ENCODE results near the gene NUCB1. TPM values are rescaled to one million over a fixed set of nuclear protein-coding genes. Genes with fewer than 3 reads are reported as not detected.

NUCB1 gene
- total and polyA plus RNA-seq, 9 of the 15 experiments (the other 6 are each of a cell fraction or from before 2014, with no cell fraction given): 3.1 to 153 (median 71.7) TPM

- TF ChIP-seq ZBTB40 (IDR thresholded peaks at IDR 0.05): 0 out of 2 replicates have a peak, but pooled peaks have one; percentile 37
- TF ChIP-seq ZBTB40 (CRISPR knock-in tag; IDR thresholded peaks at IDR 0.05): no peak
- TF ChIP-seq, protein P1, sequence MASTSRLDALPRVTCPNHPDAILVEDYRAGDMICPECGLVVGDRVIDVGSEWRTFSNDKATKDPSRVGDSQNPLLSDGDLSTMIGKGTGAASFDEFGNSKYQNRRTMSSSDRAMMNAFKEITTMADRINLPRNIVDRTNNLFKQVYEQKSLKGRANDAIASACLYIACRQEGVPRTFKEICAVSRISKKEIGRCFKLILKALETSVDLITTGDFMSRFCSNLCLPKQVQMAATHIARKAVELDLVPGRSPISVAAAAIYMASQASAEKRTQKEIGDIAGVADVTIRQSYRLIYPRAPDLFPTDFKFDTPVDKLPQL (IDR thresholded peaks at IDR 0.05; ENCODE audit: extremely low read depth, insufficient read length): no peak
- TF ChIP-seq POLR2G (IDR thresholded peaks at IDR 0.05; ENCODE audit: low read depth, low read length): peak; percentile 85
- TF ChIP-seq ATF3 (IDR thresholded peaks at IDR 0.05): no peak
- TF ChIP-seq ATF3 (CRISPR knock-in tag; conservative IDR thresholded peaks at IDR 0.05): no peak
- peak; percentile 73 for TF ChIP-seq TBP (optimal IDR thresholded peaks at IDR 0.05; ENCODE audit: low read depth, low read length)
- TF ChIP-seq NR2F6 (CRISPR knock-in tag; IDR thresholded peaks at IDR 0.05): no peak
- TF ChIP-seq CREBBP (IDR thresholded peaks at IDR 0.05; ENCODE audit: low read depth, low read length): no peak
- no peak for TF ChIP-seq MXI1 (IDR thresholded peaks at IDR 0.05; ENCODE audit: low read depth, low read length)
- 0 out of 2 replicates have a peak, but pooled peaks have one; percentile 37 for TF ChIP-seq MTA3 (IDR thresholded peaks at IDR 0.05; ENCODE audit: borderline replicate concordance)
- TF ChIP-seq, protein P2, sequence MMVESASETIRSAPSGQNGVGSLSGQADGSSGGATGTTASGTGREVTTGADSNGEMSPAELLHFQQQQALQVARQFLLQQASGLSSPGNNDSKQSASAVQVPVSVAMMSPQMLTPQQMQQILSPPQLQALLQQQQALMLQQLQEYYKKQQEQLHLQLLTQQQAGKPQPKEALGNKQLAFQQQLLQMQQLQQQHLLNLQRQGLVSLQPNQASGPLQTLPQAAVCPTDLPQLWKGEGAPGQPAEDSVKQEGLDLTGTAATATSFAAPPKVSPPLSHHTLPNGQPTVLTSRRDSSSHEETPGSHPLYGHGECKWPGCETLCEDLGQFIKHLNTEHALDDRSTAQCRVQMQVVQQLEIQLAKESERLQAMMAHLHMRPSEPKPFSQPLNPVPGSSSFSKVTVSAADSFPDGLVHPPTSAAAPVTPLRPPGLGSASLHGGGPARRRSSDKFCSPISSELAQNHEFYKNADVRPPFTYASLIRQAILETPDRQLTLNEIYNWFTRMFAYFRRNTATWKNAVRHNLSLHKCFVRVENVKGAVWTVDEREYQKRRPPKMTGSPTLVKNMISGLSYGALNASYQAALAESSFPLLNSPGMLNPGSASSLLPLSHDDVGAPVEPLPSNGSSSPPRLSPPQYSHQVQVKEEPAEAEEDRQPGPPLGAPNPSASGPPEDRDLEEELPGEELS (CRISPR knock-in tag; IDR thresholded peaks at IDR 0.05; ENCODE audit: borderline replicate concordance): no peak; the same call in 1 of the 2 replicates
- peak; percentile 68 to 84; a peak in 3 of 4 replicates for TF ChIP-seq MAZ (CRISPR knock-in tag; conservative IDR thresholded peaks at IDR 0.05 in 1 of 2, IDR thresholded peaks at IDR 0.05 in 1 of 2)
- TF ChIP-seq RBM34 (IDR thresholded peaks at IDR 0.05; ENCODE audit: borderline replicate concordance, insufficient read depth, low read length): no peak
- TF ChIP-seq TFAM (CRISPR knock-in tag; conservative IDR thresholded peaks at IDR 0.05): no peak
Observed at GRCh38 chr19:48933382-48933932, 33.3 kb downstream of the NUCB1 start, which contains the start of gene DHDH (continued).
